Measurements from ENCODE around the gene CLEC9A. TPM values are rescaled to one million over a fixed set of nuclear protein-coding genes. Genes with fewer than 3 reads are reported as not detected.

The CLEC9A gene
- total and polyA plus RNA-seq, 2 donors (not counting 1 experiment from before 2014, with no cell fraction given), result not detected

DNA sequence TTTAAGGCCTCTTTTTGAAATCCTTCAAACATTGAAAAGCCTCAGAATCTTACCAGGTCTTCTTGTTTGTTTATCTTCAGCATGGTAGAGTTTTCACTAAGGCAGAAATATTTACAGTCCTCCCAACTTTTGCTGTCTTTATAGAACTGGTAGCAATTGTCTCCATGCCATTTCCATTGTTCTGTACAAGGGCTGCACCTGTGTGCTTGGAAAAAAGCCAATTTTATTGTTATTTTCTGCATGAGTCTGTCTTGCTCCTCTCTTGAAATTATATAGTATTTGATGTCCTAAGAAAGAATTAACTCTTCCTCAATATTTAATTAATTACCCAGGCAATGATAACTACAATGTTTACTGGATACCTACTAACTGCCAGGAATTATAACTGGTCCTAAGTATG is 45.0 kb downstream of the CLEC9A start:
- ATAC-seq (ENCODE audit: low read depth) (no peak), DNase-seq (no peak)
- Histone ChIP-seq H4K20me1 (ENCODE audit: control insufficient read depth, insufficient read depth, low read length, poor library complexity, severe bottlenecking) (no peaks in the 10 kb centered on the region), H3K4me1 (ENCODE audit: control insufficient read depth in 2 of 2, insufficient read depth in 2 of 2, low read length in 2 of 2) (peaks cover 0 to 2% of the 10 kb centered on the region in 2 donors), H3K9ac (ENCODE audit: low read length) (no peak overlapping the region), H3K4me3 (ENCODE audit: control extremely low read depth in 1 of 5, extremely low read depth in 1 of 5, insufficient read depth in 1 of 5, low read depth in 2 of 5, low read length in 4 of 5) (no peak overlapping the region), H3K79me2 (ENCODE audit: control insufficient read depth, insufficient read depth, low read length) (no peaks in the 10 kb centered on the region), H3K27me3 (replicated peaks in 1 of 4; ENCODE audit: control extremely low read depth in 1 of 4, control insufficient read depth in 3 of 4, insufficient read depth in 4 of 4, low read length in 3 of 4) (peaks cover 0 to 4% (median 0%) of the 10 kb centered on the region in 4 experiments), H3K9me3 (ENCODE audit: control extremely low read depth in 1 of 3, control insufficient read depth in 2 of 3, insufficient read depth in 1 of 3, low read length in 2 of 3) (no peaks in the 10 kb centered on the region), H3K4me2 (replicated peaks; ENCODE audit: low read depth, low read length, poor library complexity, severe bottlenecking) (no peak overlapping the region), H3K27ac (ENCODE audit: low read length in 2 of 2) (no peak overlapping the region), H3K36me3 (replicated peaks in 1 of 2; ENCODE audit: control extremely low read depth in 1 of 2, control insufficient read depth in 1 of 2, extremely low read depth in 1 of 2, insufficient read depth in 2 of 2, low read length in 1 of 2) (no peaks in the 10 kb centered on the region), H2AFZ (ENCODE audit: insufficient read depth, low read depth, low read length, poor library complexity, severe bottlenecking) (no peak overlapping the region)
- Mint-ChIP-seq H3K4me3 (no peak overlapping the region), H3K9me3 (ENCODE audit: insufficient read depth) (no peaks in the 10 kb centered on the region), H3K27ac (no peak overlapping the region), H3K4me1 (peaks cover 5% of the 10 kb centered on the region), H3K27me3 (peaks cover 48% of the 10 kb centered on the region)
- TF ChIP-seq, protein P1, sequence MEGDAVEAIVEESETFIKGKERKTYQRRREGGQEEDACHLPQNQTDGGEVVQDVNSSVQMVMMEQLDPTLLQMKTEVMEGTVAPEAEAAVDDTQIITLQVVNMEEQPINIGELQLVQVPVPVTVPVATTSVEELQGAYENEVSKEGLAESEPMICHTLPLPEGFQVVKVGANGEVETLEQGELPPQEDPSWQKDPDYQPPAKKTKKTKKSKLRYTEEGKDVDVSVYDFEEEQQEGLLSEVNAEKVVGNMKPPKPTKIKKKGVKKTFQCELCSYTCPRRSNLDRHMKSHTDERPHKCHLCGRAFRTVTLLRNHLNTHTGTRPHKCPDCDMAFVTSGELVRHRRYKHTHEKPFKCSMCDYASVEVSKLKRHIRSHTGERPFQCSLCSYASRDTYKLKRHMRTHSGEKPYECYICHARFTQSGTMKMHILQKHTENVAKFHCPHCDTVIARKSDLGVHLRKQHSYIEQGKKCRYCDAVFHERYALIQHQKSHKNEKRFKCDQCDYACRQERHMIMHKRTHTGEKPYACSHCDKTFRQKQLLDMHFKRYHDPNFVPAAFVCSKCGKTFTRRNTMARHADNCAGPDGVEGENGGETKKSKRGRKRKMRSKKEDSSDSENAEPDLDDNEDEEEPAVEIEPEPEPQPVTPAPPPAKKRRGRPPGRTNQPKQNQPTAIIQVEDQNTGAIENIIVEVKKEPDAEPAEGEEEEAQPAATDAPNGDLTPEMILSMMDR (IDR thresholded peaks at IDR 0.05), result no peak
- no peak for TF ChIP-seq EZH2 (IDR thresholded peaks at IDR 0.05; ENCODE audit: borderline replicate concordance, insufficient read depth, low read depth, low read length, poor library complexity, severe bottlenecking)
- POLR2A ChIA-PET, result no interaction called here
- CTCF ChIA-PET, result no interaction called here
- intact Hi-C loops (cut with micrococcal nuclease), result no loop called here

DNA sequence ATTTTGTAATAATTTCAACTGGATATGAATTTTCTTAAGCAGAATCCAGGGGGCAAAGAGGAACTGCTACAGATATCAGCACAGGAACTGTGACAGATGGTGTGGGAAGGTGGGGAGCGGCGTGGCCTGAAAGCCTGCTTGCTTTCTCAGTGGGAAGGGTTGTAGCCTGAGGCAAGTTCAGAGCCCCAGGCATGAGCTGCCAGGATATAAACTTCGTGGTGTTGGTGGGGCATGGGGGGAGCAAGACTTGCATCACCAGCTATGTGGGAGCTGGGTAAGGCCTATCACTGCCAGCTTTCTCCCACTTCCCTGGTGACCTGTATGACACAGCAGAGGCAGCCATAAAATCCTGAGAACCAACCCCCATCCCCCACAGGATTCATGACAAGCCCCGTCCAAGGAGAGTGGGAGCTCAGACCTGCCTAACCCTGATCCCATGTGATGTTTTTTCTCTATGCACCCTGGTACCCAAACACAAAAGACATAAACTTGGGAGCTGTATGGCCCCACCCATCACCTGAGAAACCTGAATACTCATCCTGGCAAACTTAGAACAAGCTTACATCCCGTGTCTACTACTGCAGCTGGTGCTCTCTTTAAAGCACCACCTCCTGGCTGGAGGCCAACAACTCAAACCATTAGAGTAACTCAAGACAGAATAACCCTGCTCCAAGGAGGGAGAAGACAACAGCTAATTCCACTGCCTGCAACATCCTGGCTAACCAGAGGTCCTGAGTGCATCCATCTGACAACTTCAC is 51.8 kb downstream of the CLEC9A start:
- ChIA-PET POLR2A (no interaction called here), CTCF (no interaction called here)
- Mint-ChIP-seq H3K27me3 (peaks cover 40% of the 10 kb centered on the region), H3K4me1 (peaks cover 1% of the 10 kb centered on the region), H3K27ac (no peak overlapping the region), H3K9me3 (ENCODE audit: insufficient read depth) (peaks cover 7% of the 10 kb centered on the region), H3K4me3 (no peak overlapping the region)
- Histone ChIP-seq H3K4me2 (replicated peaks; ENCODE audit: low read depth, low read length, poor library complexity, severe bottlenecking) (no peak overlapping the region), H3K4me1 (ENCODE audit: control insufficient read depth in 2 of 2, insufficient read depth in 2 of 2, low read length in 2 of 2) (no peaks in the 10 kb centered on the region), H3K4me3 (ENCODE audit: control extremely low read depth in 1 of 5, extremely low read depth in 1 of 5, insufficient read depth in 1 of 5, low read depth in 2 of 5, low read length in 4 of 5) (no peak overlapping the region), H4K20me1 (ENCODE audit: control insufficient read depth, insufficient read depth, low read length, poor library complexity, severe bottlenecking) (no peaks in the 10 kb centered on the region), H3K27me3 (replicated peaks in 1 of 4; ENCODE audit: control extremely low read depth in 1 of 4, control insufficient read depth in 3 of 4, insufficient read depth in 4 of 4, low read length in 3 of 4) (peaks cover 0 to 12% (median 2%) of the 10 kb centered on the region in 4 experiments), H3K27ac (ENCODE audit: low read length in 2 of 2) (no peak overlapping the region), H3K9me3 (ENCODE audit: control extremely low read depth in 1 of 3, control insufficient read depth in 2 of 3, insufficient read depth in 1 of 3, low read length in 2 of 3) (peaks cover 0 to 16% (median 8%) of the 10 kb centered on the region in 3 donors), H3K9ac (ENCODE audit: low read length) (no peak overlapping the region), H3K36me3 (replicated peaks in 1 of 2; ENCODE audit: control extremely low read depth in 1 of 2, control insufficient read depth in 1 of 2, extremely low read depth in 1 of 2, insufficient read depth in 2 of 2, low read length in 1 of 2) (no peaks in the 10 kb centered on the region), H3K79me2 (ENCODE audit: control insufficient read depth, insufficient read depth, low read length) (no peaks in the 10 kb centered on the region), H2AFZ (ENCODE audit: insufficient read depth, low read depth, low read length, poor library complexity, severe bottlenecking) (no peak overlapping the region)
- no peak for ATAC-seq (ENCODE audit: low read depth)
- intact Hi-C loops (cut with micrococcal nuclease), result no loop called here
- no peak for DNase-seq
- TF ChIP-seq, protein P1 (IDR thresholded peaks at IDR 0.05), result no peak
- 46% methylated on average over 3 of the region's 5 CpGs for WGBS (ENCODE audit: insufficient coverage)

All from B cell (primary cell).